LNCaP clone FGC (cell line): ENCODE measurements around the gene SEH1L.

Experiments used
- DNase-seq: peaks from one replicate; pipeline ENCODE4 v3.0.0-alpha.2; 2011; ENCODE audit warnings: low read depth
- H3K4me3 ChIP-seq: 2 replicates; pipeline ENCODE4 v1.5.1; 2011; ENCODE audit warnings: mild to moderate bottlenecking, low read depth, low read length, control low read depth
- TF ChIP-seq, protein P1 (sequence below): IDR thresholded peaks from 2 replicates; pipeline ENCODE4 v1.5.1; 2012; ENCODE audit warnings: mild to moderate bottlenecking; ENCODE audit not compliant: control insufficient read depth, insufficient read depth; ENCODE audit errors: extremely low read depth

Gene SEH1L

DNA sequence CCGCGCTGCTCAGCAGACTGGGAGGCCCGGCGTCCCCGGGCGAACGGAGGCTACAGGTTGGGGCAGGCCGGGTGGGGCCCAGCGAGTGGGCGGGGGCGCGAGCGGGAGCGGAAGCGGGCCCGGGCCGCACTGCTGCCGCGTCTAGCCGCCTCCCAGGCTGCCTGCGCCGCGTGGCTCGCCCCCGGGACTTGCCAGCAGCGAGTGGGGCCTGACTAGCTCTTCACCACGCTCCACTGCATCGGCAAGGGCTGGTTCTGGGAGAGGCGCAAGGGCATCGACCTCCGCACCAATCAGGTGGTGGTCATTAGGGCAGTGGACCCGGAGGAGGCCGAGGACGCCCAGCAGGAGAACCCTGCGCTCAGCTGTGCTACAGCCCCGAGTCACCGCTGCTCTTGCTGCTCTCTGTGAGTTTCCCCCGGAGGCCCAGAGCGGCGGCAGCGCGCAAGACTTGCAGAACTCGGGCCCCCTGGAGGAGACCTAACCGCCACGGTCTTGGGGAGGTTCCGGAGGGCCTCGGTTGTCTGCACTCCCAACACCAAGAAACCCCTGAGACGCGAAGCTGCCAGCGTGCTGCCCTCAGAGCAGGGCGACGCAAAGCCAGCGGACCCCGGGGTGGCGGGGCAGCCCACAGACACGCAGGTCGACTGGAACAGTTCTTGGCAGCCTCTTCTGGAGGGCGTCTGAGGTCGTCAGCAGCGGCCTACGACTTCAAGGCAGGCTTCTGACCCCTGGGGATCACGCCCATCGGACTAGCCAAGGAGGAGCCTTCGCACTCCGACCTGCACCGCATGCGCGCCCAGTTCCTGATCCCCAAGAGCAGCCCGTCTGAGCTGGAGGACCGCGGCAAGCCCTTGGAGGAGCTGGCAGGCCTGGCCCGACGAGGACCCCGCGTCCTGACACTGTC, 36.5 kb upstream of the SEH1L start:
- H3K4me3 ChIP-seq, result no peak overlapping the region
- TF ChIP-seq, protein P1, sequence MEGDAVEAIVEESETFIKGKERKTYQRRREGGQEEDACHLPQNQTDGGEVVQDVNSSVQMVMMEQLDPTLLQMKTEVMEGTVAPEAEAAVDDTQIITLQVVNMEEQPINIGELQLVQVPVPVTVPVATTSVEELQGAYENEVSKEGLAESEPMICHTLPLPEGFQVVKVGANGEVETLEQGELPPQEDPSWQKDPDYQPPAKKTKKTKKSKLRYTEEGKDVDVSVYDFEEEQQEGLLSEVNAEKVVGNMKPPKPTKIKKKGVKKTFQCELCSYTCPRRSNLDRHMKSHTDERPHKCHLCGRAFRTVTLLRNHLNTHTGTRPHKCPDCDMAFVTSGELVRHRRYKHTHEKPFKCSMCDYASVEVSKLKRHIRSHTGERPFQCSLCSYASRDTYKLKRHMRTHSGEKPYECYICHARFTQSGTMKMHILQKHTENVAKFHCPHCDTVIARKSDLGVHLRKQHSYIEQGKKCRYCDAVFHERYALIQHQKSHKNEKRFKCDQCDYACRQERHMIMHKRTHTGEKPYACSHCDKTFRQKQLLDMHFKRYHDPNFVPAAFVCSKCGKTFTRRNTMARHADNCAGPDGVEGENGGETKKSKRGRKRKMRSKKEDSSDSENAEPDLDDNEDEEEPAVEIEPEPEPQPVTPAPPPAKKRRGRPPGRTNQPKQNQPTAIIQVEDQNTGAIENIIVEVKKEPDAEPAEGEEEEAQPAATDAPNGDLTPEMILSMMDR, result no peak
- no peak for DNase-seq

GRCh38 chr18:12911929-12912703, 35.7 kb upstream of the SEH1L start:
- no peak overlapping the region for H3K4me3 ChIP-seq
- TF ChIP-seq, protein P1, result no peak
- DNase-seq, result no peak

DNA sequence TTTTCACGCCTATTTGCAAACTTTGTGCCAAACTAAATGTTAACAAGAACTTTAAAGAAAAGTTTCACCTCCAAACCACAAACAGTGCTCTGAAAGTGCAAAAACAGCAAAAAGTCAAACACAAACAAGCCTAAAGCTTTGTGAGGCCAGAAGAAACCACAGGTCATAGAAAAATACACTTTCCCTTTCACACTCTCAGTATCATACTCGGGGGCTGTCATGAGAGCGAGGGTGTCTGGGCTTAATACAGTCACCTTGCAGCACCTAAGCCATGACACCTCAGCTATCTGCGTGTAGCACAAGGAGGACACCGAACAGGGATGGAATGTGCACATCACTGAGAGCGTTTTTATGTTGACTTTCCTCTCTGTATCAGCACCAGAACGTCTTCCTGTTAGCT, 26.6 kb upstream of the SEH1L start:
- TF ChIP-seq, protein P1, result no peak
- H3K4me3 ChIP-seq, result no peak overlapping the region
- DNase-seq, result no peak

DNA sequence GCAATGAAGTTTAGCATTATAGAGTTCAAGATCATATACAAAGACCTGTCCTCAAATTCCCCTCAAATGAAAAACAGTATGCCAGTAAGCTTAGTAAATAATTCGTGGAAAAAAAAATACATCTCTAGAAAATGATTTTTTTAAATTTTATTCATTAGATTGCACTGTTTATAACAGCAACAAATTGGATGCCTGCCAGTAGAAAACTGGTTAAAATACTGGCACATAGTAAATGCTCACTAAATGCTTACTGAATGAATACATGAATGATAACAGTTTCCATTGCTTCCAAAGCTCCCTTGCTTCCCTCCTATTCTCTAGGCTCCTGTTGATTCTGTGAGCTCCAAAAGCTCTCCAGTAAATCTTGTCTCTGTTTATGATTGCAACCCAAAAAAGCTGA, 25.5 kb upstream of the SEH1L start:
- H3K4me3 ChIP-seq, result no peak overlapping the region
- no peak for DNase-seq
- TF ChIP-seq, protein P1, result no peak

DNA sequence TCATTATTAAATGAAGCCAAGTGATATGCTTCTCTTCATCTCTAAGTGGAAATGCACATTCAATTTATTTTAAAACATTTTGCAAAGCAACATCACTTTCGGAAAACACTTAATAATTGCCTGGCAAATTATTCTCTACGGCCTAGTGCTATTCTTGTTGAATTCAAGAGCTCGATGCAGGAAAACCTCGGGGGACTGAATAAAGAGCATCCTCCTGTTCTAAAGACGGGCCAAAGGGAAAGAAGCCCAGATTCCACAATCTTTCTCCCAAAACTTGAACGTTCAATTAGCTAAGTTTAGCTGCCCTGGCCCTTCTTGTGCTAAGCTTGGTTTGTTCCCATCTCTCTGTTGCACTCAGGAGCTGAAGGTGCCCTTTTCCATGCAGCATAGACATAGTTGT, 23.2 kb upstream of the SEH1L start:
- DNase-seq, result no peak
- TF ChIP-seq, protein P1, result no peak
- H3K4me3 ChIP-seq, result no peak overlapping the region

GRCh38 chr18:12928206-12928605, 19.6 kb upstream of the SEH1L start:
- DNase-seq, result no peak
- H3K4me3 ChIP-seq, result no peak overlapping the region
- TF ChIP-seq, protein P1, result no peak
